ENCODE measurements around the gene SEMA3E.

GRCh38 chr7:83684928-83685327, 36.0 kb upstream of the SEMA3E start:
- TF ChIP-seq, protein P1, sequence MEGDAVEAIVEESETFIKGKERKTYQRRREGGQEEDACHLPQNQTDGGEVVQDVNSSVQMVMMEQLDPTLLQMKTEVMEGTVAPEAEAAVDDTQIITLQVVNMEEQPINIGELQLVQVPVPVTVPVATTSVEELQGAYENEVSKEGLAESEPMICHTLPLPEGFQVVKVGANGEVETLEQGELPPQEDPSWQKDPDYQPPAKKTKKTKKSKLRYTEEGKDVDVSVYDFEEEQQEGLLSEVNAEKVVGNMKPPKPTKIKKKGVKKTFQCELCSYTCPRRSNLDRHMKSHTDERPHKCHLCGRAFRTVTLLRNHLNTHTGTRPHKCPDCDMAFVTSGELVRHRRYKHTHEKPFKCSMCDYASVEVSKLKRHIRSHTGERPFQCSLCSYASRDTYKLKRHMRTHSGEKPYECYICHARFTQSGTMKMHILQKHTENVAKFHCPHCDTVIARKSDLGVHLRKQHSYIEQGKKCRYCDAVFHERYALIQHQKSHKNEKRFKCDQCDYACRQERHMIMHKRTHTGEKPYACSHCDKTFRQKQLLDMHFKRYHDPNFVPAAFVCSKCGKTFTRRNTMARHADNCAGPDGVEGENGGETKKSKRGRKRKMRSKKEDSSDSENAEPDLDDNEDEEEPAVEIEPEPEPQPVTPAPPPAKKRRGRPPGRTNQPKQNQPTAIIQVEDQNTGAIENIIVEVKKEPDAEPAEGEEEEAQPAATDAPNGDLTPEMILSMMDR (IDR thresholded peaks at IDR 0.05; ENCODE audit: poor library complexity, severe bottlenecking), result no peak
- TF ChIP-seq MXI1 (conservative IDR thresholded peaks at IDR 0.05; ENCODE audit: poor library complexity, severe bottlenecking) (no peak), EP300 (conservative IDR thresholded peaks at IDR 0.05; ENCODE audit: poor library complexity, severe bottlenecking) (no peak), EZH2 (IDR thresholded peaks at IDR 0.05; ENCODE audit: borderline replicate concordance, insufficient read depth, low read length, poor library complexity, severe bottlenecking) (no peak)

All from neural cell (in vitro differentiated cells).